ENCODE measurements around the gene CCSER1.

Gene CCSER1

DNA sequence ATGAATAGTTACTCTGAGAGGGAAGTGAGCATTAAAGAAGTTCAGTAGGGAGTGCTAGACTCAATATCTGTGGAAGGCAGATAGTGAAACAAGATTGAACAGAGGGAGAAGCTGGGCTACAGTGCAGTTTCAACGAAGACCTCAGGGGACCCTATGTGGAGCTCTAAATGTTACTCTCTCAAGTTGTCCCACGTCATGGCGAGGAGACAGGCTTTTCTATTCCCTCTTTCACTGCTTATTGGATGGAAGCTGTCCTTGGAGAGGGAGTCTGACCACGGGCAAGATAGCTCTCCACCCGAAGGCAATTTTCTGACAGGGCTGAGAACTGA is 42.3 kb upstream of the CCSER1 start:
- DNase-seq (ENCODE audit: low read depth), result no peak
- TF ChIP-seq, protein P1, sequence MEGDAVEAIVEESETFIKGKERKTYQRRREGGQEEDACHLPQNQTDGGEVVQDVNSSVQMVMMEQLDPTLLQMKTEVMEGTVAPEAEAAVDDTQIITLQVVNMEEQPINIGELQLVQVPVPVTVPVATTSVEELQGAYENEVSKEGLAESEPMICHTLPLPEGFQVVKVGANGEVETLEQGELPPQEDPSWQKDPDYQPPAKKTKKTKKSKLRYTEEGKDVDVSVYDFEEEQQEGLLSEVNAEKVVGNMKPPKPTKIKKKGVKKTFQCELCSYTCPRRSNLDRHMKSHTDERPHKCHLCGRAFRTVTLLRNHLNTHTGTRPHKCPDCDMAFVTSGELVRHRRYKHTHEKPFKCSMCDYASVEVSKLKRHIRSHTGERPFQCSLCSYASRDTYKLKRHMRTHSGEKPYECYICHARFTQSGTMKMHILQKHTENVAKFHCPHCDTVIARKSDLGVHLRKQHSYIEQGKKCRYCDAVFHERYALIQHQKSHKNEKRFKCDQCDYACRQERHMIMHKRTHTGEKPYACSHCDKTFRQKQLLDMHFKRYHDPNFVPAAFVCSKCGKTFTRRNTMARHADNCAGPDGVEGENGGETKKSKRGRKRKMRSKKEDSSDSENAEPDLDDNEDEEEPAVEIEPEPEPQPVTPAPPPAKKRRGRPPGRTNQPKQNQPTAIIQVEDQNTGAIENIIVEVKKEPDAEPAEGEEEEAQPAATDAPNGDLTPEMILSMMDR (IDR thresholded peaks at IDR 0.05; ENCODE audit: low read depth, low read length, missing control alignments), result no peak
- H3K4me3 ChIP-seq (ENCODE audit: low read depth, low read length), result no peak overlapping the region
- in situ Hi-C loops (cut with HindIII; ENCODE audit: low sequenced_read_pairs), result no loop called here

DNA sequence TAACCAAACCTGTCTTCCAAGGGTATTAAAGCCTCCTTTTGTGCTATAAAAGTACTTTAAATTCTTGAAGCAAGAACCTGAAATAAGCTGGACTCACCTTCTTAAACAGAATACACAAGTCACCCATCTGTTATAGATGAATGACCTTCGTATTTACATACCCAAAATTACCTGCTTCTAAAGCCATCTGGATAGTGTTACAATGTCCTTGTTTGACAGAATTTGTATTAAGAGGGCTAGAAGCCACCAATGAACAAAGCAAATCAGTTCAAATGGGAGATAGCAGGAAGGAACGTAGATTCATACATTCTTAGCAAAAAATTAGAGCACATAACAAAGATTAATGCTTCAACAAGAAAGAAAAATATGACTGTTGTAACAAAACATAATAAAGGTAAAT is 33.7 kb upstream of the CCSER1 start:
- DNase-seq (ENCODE audit: low read depth), result no peak
- in situ Hi-C loops (cut with HindIII; ENCODE audit: low sequenced_read_pairs), result no loop called here
- H3K4me3 ChIP-seq (ENCODE audit: low read depth, low read length), result no peak overlapping the region
- TF ChIP-seq, protein P1 (IDR thresholded peaks at IDR 0.05; ENCODE audit: low read depth, low read length, missing control alignments), result no peak

DNA sequence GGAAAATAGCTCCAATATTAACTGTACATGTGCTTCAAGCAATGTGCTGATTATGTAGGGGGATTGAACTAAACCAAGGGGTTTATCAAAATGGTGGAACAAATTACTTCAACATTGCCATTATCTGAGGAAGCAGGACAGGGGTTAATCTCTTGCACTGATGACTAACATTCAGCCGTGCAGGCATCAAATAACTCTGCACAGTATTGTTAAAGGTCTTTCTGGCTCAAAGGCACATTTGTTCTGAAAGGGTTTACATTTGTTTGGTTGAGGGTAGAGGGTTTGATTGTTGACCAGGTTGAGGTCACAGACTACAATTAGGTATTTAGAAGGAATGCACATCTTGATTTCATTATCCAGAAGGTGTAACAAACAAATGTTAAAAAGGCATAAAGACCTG is 32.2 kb upstream of the CCSER1 start:
- no peak overlapping the region for H3K4me3 ChIP-seq (ENCODE audit: low read depth, low read length)

DNA sequence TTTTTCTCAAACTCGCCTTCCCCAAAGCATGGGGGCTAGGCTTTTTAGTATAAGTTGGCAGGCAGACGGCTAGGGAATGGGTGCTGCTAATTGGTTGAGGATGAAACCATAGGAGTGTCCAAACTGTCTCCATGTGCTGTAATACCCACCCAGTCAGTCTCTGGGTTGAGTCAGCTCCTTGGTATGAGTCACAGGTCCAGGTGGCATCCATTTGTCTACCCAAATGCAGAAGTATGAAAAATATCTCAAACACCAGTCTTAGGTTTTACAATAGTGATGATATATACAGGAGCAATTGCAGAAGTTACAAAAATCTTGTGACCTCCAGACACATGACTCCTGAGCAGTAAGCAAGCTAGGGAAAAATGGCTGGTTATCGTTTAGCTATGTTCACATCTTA is 27.4 kb upstream of the CCSER1 start:
- no peak overlapping the region for H3K4me3 ChIP-seq (ENCODE audit: low read depth, low read length)
- DNase-seq (ENCODE audit: low read depth), result no peak
- in situ Hi-C loops (cut with HindIII; ENCODE audit: low sequenced_read_pairs), result no loop called here
- TF ChIP-seq, protein P1 (IDR thresholded peaks at IDR 0.05; ENCODE audit: low read depth, low read length, missing control alignments), result no peak

More for the DNA sequence above, 32.2 kb upstream of the CCSER1 start:
- TF ChIP-seq, protein P1 (IDR thresholded peaks at IDR 0.05; ENCODE audit: low read depth, low read length, missing control alignments), result no peak
- in situ Hi-C loops (cut with HindIII; ENCODE audit: low sequenced_read_pairs), result no loop called here
- no peak for DNase-seq (ENCODE audit: low read depth)

DNA sequence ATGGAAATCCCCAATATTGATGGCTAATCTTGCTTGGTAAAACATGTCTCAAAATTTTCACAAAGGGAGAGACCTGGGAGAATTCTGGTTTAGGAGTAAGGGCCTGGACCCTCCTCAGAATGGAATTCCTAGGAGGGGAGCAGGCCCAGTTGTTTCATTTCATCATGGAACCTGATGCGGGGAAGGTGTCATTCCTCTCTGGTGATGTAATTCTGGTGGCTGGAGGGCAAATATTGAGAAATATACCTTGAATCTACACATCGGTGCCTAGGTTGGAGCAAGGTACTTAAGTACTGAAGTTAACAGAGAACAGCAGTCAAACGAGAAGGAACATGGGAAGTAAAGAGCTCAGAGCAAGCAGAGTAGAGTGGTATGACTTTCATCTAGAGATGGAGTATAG is 23.2 kb upstream of the CCSER1 start:
- H3K4me3 ChIP-seq (ENCODE audit: low read depth, low read length), result no peak overlapping the region
- in situ Hi-C loops (cut with HindIII; ENCODE audit: low sequenced_read_pairs), result no loop called here
- no peak for DNase-seq (ENCODE audit: low read depth)
- TF ChIP-seq, protein P1 (IDR thresholded peaks at IDR 0.05; ENCODE audit: low read depth, low read length, missing control alignments), result no peak

DNA sequence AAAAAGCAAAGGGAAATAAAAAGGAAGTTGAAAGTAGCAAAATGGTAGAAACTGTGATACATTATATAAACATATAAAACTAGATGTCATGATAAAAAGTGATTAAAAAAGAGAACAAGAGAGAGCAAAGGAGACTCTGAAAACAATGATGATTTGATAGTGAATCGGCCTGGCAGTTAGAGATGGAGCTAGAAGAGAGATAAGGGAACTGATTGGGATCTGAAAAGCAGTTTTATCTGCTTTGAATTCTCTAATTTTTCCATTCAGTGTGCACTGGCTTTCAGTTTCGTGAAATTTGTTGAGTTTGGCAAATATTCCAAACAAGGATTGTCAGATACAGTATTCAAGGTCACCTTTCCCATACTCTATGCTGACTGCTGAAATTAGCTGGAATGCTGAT is 21.9 kb upstream of the CCSER1 start:
- no peak for DNase-seq (ENCODE audit: low read depth)
- in situ Hi-C loops (cut with HindIII; ENCODE audit: low sequenced_read_pairs), result no loop called here
- H3K4me3 ChIP-seq (ENCODE audit: low read depth, low read length), result no peak overlapping the region
- TF ChIP-seq, protein P1 (IDR thresholded peaks at IDR 0.05; ENCODE audit: low read depth, low read length, missing control alignments), result no peak

DNA sequence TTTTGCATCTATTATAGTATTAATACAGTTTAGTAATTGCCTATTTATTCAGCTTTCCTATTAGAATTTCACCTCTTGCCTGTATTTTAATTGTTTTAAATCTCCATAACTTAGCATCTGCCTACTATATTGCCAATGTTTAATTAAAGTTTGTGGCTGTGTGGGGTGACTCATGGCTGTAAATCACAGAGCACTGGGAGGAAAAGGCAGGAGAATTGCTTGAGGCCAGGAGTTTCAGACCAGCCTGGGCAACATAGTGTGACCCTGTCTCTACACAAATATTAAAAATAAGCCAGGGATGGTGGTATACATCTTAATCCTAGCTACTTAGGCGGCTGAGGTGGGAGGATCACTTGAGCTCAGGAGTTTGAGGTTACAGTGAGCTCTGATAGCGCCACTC is 14.5 kb upstream of the CCSER1 start:
- no peak overlapping the region for H3K4me3 ChIP-seq (ENCODE audit: low read depth, low read length)
- no peak for DNase-seq (ENCODE audit: low read depth)
- in situ Hi-C loops (cut with HindIII; ENCODE audit: low sequenced_read_pairs), result no loop called here
- TF ChIP-seq, protein P1 (IDR thresholded peaks at IDR 0.05; ENCODE audit: low read depth, low read length, missing control alignments), result no peak
